Caki2 (cell line): Measurements from ENCODE around the gene SLC11A1. TPM values are rescaled to one million over a fixed set of nuclear protein-coding genes. Genes with fewer than 3 reads are reported as not detected.
A peak's percentile ranks its signal among the peaks of the same experiment; 100 is the strongest.

Source experiments
- DNase-seq: peaks from one replicate; pipeline ENCODE4 v3.0.0-alpha.2; 2015; ENCODE audit warnings: low read depth
- in situ Hi-C: cut with HindIII; loops from 2 replicates; pipeline ENCODE4 v1.10.0; 2016; ENCODE audit warnings: low sequenced_read_pairs, low pct_unique_long_range_greater_than_20kb, mixed read lengths
- total RNA-seq: library from RNA; depleted of rRNA; stranded (reverse); fragments of >200 nt; shearing (Covaris generic); gene quantifications from 2 replicates; pipeline ENCODE4 v1.2.3, GENCODE V29; 2014; ENCODE audit warnings: low replicate concordance

SLC11A1 gene
- total RNA-seq, 1 experiment from 2014 or later = 1.4 TPM

- in situ Hi-C loops = no loop called here
- no peak for DNase-seq
These were observed 19.5 kb upstream of the SLC11A1 start for GRCh38 chr2:218362606-218363005.

- in situ Hi-C loops = no loop called here
- DNase-seq = no peak
These were observed 18.3 kb upstream of the SLC11A1 start for GRCh38 chr2:218363736-218364135.

- no peak for DNase-seq
- in situ Hi-C loops = no loop called here
These were observed 17.9 kb upstream of the SLC11A1 start for GRCh38 chr2:218364196-218364595.

GRCh38 chr2:218366621-218367414, 15.3 kb upstream of the SLC11A1 start:
- no peak for DNase-seq
- in situ Hi-C loops = no loop called here

GRCh38 chr2:218367415-218368149, 14.5 kb upstream of the SLC11A1 start:
- DNase-seq = peak; percentile 85
- in situ Hi-C loops = no loop called here

- DNase-seq = no peak
- in situ Hi-C loops = no loop called here
These were observed 13.9 kb upstream of the SLC11A1 start for GRCh38 chr2:218368150-218368528.

- in situ Hi-C loops = no loop called here
- DNase-seq = no peak
These were observed 13.4 kb upstream of the SLC11A1 start for GRCh38 chr2:218368621-218369153.

- in situ Hi-C loops = no loop called here
- no peak for DNase-seq
These were observed 12.7 kb upstream of the SLC11A1 start for GRCh38 chr2:218369330-218369729.

GRCh38 chr2:218370410-218371063, 11.5 kb upstream of the SLC11A1 start:
- DNase-seq = no peak

GRCh38 chr2:218371983-218372350, 10.1 kb upstream of the SLC11A1 start:
- no peak for DNase-seq
- in situ Hi-C loops = no loop called here

More at GRCh38 chr2:218370410-218371063, 11.5 kb upstream of the SLC11A1 start:
- in situ Hi-C loops = no loop called here

- in situ Hi-C loops = no loop called here
- DNase-seq = no peak
These were observed 7.3 kb upstream of the SLC11A1 start for GRCh38 chr2:218374795-218375194.

- DNase-seq = no peak
- in situ Hi-C loops = no loop called here
These were observed 6.9 kb upstream of the SLC11A1 start for GRCh38 chr2:218375212-218375611.

GRCh38 chr2:218378053-218378452, 4.0 kb upstream of the SLC11A1 start:
- no peak for DNase-seq
- in situ Hi-C loops = no loop called here

- in situ Hi-C loops = no loop called here
- DNase-seq = no peak
These were observed 712 bp downstream of the SLC11A1 start for GRCh38 chr2:218382785-218383184.

GRCh38 chr2:218383892-218384519, 1.9 kb downstream of the SLC11A1 start:
- in situ Hi-C loops = no loop called here
- DNase-seq = no peak

- in situ Hi-C loops = no loop called here
- DNase-seq = no peak
These were observed 2.9 kb downstream of the SLC11A1 start for GRCh38 chr2:218384975-218385374.

GRCh38 chr2:218386505-218387368, 4.7 kb downstream of the SLC11A1 start:
- no peak for DNase-seq
- in situ Hi-C loops = no loop called here
